Sigmoid colon (tissue), 4 donors: ENCODE measurements around the gene PIRT.

ENCODE experiments used
- POLR2A ChIP-seq, 2 donors: fragments of 450-650 bp; IDR thresholded peaks; one replicate each; pipeline ENCODE4 v1.6.1; 2016; ENCODE audit warnings: antibody characterized with exemption in 2 of 2, mild to moderate bottlenecking in 2 of 2, moderate library complexity in 2 of 2
- POLR2AphosphoS5 ChIP-seq, 4 donors: sonication (generic); formaldehyde crosslinking; IDR thresholded peaks; one replicate each; pipeline ENCODE4 v1.6.1; 2017; ENCODE audit warnings: antibody characterized with exemption in 4 of 4
- TF ChIP-seq, protein P1 (sequence below), 4 experiments: fragments of 450-650 bp in 3 of 4; fragments of 200-600 bp in 1 of 4; IDR thresholded peaks; one replicate each; pipeline ENCODE4 v1.5.1; 2016 to 2019; ENCODE audit warnings: antibody characterized with exemption in 4 of 4, mild to moderate bottlenecking in 3 of 4, moderate library complexity in 2 of 4

DNA sequence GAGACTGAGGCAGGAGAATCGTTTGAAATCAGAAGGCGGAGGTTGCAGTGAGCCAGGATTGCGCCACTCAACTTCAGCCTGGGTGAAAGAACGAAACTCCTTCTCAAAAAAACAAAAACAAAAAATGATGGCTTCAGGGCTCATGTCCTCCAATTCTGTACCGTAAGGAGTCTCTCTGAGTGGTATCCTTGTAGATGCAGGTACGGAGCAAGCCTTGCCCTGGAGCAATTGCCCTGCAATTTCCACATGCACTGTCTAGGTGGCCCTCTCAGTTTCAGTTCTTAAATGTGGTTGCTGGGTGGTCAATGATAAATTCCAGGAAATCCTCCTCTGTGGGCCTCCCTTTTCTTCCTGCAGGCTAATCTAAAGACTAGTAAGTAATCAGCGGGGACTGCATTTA lies 44.6 kb downstream of the PIRT start:
- TF ChIP-seq POLR2A (IDR thresholded peaks at IDR 0.05), result no peak
- TF ChIP-seq, protein P1, sequence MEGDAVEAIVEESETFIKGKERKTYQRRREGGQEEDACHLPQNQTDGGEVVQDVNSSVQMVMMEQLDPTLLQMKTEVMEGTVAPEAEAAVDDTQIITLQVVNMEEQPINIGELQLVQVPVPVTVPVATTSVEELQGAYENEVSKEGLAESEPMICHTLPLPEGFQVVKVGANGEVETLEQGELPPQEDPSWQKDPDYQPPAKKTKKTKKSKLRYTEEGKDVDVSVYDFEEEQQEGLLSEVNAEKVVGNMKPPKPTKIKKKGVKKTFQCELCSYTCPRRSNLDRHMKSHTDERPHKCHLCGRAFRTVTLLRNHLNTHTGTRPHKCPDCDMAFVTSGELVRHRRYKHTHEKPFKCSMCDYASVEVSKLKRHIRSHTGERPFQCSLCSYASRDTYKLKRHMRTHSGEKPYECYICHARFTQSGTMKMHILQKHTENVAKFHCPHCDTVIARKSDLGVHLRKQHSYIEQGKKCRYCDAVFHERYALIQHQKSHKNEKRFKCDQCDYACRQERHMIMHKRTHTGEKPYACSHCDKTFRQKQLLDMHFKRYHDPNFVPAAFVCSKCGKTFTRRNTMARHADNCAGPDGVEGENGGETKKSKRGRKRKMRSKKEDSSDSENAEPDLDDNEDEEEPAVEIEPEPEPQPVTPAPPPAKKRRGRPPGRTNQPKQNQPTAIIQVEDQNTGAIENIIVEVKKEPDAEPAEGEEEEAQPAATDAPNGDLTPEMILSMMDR (IDR thresholded peaks at IDR 0.05), result no peak
- TF ChIP-seq POLR2AphosphoS5 (IDR thresholded peaks at IDR 0.05), result no peak
